ENCODE data around the gene ACTN3.

ACTN3 gene

DNA sequence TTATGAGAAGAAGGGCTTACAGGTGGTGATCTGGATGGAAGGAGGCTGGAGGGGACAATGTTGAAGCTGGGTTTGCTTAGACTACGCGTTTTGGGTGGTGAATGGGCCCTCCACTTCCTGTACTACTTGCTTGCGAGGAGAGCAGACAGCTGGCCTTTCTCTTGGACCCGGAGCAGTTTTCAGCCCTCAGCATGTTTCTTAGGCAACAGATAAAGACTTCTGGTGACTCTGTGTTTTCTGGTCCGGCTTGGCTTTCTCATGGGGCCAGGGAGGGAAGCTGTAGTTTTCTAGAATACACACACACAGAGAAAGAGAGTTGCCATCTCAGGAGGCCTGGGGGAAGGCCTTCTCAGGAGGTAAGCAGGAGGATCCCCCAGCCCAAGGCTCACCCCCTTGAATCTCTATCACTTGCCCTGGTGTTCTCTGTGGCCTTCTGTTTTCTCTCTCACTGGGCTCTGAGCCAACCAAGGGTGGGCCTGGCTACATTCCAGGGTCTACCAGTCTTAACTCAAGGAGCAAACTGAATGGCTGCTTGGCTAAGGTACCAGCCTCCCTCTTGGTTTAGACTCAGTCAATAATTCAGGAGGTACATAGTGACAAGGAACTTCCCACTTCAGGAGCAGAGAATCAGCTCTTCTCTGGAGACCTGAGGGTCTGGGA lies 48.7 kb downstream of the ACTN3 start:
- TF ChIP-seq, protein P1, sequence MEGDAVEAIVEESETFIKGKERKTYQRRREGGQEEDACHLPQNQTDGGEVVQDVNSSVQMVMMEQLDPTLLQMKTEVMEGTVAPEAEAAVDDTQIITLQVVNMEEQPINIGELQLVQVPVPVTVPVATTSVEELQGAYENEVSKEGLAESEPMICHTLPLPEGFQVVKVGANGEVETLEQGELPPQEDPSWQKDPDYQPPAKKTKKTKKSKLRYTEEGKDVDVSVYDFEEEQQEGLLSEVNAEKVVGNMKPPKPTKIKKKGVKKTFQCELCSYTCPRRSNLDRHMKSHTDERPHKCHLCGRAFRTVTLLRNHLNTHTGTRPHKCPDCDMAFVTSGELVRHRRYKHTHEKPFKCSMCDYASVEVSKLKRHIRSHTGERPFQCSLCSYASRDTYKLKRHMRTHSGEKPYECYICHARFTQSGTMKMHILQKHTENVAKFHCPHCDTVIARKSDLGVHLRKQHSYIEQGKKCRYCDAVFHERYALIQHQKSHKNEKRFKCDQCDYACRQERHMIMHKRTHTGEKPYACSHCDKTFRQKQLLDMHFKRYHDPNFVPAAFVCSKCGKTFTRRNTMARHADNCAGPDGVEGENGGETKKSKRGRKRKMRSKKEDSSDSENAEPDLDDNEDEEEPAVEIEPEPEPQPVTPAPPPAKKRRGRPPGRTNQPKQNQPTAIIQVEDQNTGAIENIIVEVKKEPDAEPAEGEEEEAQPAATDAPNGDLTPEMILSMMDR (conservative IDR thresholded peaks at IDR 0.05), result no peak
- H3K27ac ChIP-seq, result peak overlapping the region; percentile 2; the same call in 1 of the 2 replicates

GRCh38 chr11:66598993-66599392 lies 52.3 kb downstream of the ACTN3 start:
- H3K27ac ChIP-seq, result no peak overlapping the region

DNA sequence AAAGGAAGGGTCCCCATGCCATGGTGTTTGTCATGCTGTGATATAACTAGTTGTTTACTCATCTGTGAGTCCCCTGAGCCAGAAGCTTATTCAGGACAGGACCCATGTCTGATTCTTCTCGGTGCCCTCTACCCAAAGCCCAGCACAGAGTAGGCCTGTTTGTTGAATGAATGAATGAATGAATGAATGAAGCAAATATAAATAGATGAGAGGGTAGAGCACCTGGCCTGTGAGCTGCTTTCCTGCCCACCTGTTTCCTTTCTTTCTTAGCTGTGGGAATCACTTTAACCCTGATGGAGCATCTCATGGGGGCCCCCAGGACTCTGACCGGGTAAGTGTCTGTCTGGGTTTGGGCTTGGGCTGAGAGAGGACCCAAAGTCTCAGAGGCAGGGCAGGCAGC lies 53.5 kb downstream of the ACTN3 start:
- no peak overlapping the region for H3K27ac ChIP-seq
- TF ChIP-seq, protein P1 (conservative IDR thresholded peaks at IDR 0.05), result no peak

More at GRCh38 chr11:66598993-66599392, 52.3 kb downstream of the ACTN3 start:
- TF ChIP-seq, protein P1 (conservative IDR thresholded peaks at IDR 0.05), result no peak

GRCh38 chr11:66600631-66601233 lies 54.0 kb downstream of the ACTN3 start:
- no peak overlapping the region for H3K27ac ChIP-seq
- TF ChIP-seq, protein P1 (conservative IDR thresholded peaks at IDR 0.05), result no peak

DNA sequence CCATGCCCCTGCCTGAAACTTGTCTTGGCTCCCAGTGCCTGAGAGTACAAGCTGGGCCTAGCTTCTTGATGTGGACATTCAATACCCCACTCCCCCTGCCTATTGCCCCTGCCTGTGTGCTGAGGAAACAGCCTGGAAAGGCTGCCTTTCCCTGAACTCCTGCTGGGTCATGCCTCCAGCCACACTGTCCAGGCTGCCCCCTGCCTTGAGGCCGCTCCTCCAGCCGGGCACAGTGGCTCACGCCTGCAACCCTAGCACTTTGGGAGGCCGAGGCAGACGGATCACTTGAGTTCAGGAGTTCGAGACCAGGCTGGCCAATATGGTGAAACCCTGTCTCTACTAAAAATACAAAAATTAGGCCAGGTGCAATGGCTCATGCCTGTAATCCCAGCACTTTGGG lies 56.4 kb downstream of the ACTN3 start:
- no peak overlapping the region for H3K27ac ChIP-seq
- TF ChIP-seq, protein P1 (conservative IDR thresholded peaks at IDR 0.05), result no peak

GRCh38 chr11:66604155-66604554 lies 57.5 kb downstream of the ACTN3 start:
- TF ChIP-seq, protein P1 (conservative IDR thresholded peaks at IDR 0.05), result no peak
- no peak overlapping the region for H3K27ac ChIP-seq

DNA sequence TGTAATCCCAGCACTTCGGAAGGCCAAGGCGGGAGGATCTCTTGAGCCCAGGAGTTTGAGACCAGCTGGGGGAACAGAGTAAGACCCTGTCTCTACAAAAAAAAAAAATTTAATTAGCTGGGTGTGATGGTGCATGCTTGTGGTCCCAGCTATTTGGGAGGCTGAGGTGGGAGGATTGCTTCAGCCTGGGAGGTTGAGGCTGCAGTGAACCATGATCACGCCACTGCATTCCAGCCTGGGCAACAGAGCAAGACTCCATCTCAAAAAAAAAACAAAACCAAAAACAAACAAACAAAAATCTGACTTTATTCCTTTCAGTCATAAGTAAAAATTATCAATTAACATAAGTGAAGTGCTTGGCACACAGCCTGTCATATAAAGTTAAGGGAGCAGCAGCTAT lies 59.9 kb downstream of the ACTN3 start:
- peak overlapping the region; percentile 33 for H3K27ac ChIP-seq

All from VCaP (cell line).